NT2/D1 (cell line): ENCODE results near the gene KIAA1217.

Experiments used
- SUZ12 ChIP-seq: IDR thresholded peaks from 2 replicates; pipeline ENCODE4 v1.6.1; 2011; ENCODE audit not compliant: insufficient read length, insufficient read depth; ENCODE audit errors: extremely low read depth
- YY1 ChIP-seq: IDR thresholded peaks from 2 replicates; pipeline ENCODE4 v1.6.1; 2011; ENCODE audit not compliant: insufficient read length, insufficient read depth

GRCh38 chr10:24357344-24358004, 148.5 kb downstream of the KIAA1217 start:
- TF ChIP-seq SUZ12 (no peak), YY1 (no peak)
